GM12875 (cell line): ENCODE measurements around the gene TOP2A.

ENCODE experiments used
- H3K4me3 ChIP-seq: one replicate; pipeline ENCODE4 v1.5.1; 2011; ENCODE audit warnings: low read depth, low read length, control low read depth
- CTCF ChIP-seq: IDR thresholded peaks from 2 replicates; pipeline ENCODE4 v1.5.1; 2011; ENCODE audit warnings: low read depth, mild to moderate bottlenecking, control low read depth, inconsistent platforms, low read length, moderate library complexity, borderline replicate concordance; ENCODE audit not compliant: insufficient read depth

Gene TOP2A

GRCh38 chr17:40457964-40458791 is 40.5 kb upstream of the TOP2A start:
- no peak for TF ChIP-seq CTCF
- H3K4me3 ChIP-seq = no peak overlapping the region

GRCh38 chr17:40457369-40457768 is 39.7 kb upstream of the TOP2A start:
- TF ChIP-seq CTCF = no peak
- H3K4me3 ChIP-seq = no peak overlapping the region

GRCh38 chr17:40456396-40456951 is 38.8 kb upstream of the TOP2A start:
- H3K4me3 ChIP-seq = no peak overlapping the region
- no peak for TF ChIP-seq CTCF

GRCh38 chr17:40454613-40454995 is 36.9 kb upstream of the TOP2A start:
- no peak overlapping the region for H3K4me3 ChIP-seq

GRCh38 chr17:40453881-40454612 is 36.4 kb upstream of the TOP2A start:
- H3K4me3 ChIP-seq = no peak overlapping the region
- no peak for TF ChIP-seq CTCF

More at GRCh38 chr17:40454613-40454995, 36.9 kb upstream of the TOP2A start:
- TF ChIP-seq CTCF = no peak

GRCh38 chr17:40452921-40453378 is 35.3 kb upstream of the TOP2A start:
- no peak for TF ChIP-seq CTCF
- H3K4me3 ChIP-seq = no peak overlapping the region
